NCI-H69 (cell line): ENCODE results near the gene ITPK1.
"Not testable (repeated sequence)": the region's sequence is repeated elsewhere in the genome, so short reads cannot be mapped to it uniquely, and the experiment has no call there.

ENCODE experiments used
- DNase-seq: peaks from one replicate; lab custom pipeline; 2025; lab: John Stamatoyannopoulos, UW

Gene ITPK1

GRCh38 chr14:93115821-93116675, at the start of gene ITPK1:
Gene ITPK1, minus strand, starts transcription at chr14:93115925. Its CDS starts 762 bp downstream, at chr14:93115163.
- DNase-seq: peak; percentile 89

DNA sequence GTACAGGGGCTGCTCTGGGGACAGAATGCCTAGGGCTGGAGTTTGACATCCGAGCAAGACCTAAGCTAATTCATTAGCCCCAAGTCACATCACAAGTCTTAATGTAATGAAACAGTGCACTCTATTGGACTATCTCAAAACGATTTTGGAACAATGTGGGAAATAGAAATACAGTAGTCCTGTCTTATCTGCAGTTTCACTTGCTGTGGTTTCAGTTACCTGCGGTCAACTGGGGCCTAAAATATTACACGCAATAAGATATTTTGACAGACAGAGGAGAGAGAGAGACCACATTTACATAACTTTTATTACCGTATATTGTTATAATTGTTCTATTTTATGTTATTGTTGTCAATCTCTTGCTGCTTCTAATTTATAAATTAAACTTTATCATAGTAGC, 47.8 kb upstream of the ITPK1 start:
- peak; percentile 14 for DNase-seq

GRCh38 chr14:93161411-93161940, 45.8 kb upstream of the ITPK1 start:
- no peak for DNase-seq

DNA sequence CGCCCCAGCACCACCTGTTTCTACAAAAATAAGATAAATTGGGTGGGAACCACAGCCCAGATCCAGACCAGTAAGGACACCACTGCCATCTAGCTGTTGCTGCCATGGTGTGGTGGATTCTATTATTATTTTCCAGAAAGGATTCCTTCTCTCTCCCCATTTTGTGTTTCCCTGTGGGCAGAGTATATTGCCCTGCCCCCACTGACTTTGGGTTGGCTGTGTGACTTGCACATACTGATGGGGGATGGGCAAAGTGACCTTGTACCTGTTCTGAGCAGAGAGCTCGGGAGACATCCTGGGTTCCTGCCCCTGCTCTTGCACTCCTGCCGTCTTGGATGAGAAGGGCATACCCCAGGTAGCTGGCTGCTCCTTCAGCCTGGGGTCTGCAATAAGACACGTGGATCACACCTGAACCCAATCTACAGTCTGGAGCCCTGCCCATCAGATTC, 44.7 kb upstream of the ITPK1 start:
- peak; percentile 80 for DNase-seq

DNA sequence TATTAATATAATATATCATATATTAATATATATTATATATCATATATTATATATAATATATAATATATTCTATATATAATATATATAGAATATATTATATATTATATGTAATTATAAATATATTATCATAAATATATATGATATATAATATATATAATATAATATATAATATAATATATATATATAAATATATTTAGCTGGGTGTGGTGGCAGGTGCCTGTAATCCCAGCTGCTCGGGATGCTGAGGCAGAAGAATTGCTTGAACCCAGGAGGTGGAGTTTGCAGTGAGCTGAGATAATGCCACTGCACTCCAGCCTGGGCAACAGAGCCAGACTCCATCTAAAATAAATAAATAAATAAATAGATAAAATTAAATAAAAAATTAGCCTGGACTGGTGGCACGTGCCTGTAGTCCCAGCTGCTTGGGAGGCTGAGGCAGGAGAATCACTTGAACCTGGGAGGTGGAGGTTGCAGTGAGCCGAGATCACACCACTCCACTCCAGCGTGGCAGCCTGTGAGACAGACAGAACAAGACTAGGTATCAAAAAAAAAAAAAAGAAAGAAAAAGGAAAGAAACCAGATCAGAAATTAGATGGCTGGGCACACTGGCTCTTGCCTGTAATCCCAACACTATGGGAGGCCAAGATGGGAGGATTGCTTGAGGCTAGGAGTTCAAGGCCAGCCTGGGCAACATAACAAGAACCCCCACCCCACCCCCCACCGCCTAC, 44.1 kb upstream of the ITPK1 start:
- not testable (repeated sequence) for DNase-seq

GRCh38 chr14:93158349-93158748, 42.6 kb upstream of the ITPK1 start:
- DNase-seq: peak; percentile 15

DNA sequence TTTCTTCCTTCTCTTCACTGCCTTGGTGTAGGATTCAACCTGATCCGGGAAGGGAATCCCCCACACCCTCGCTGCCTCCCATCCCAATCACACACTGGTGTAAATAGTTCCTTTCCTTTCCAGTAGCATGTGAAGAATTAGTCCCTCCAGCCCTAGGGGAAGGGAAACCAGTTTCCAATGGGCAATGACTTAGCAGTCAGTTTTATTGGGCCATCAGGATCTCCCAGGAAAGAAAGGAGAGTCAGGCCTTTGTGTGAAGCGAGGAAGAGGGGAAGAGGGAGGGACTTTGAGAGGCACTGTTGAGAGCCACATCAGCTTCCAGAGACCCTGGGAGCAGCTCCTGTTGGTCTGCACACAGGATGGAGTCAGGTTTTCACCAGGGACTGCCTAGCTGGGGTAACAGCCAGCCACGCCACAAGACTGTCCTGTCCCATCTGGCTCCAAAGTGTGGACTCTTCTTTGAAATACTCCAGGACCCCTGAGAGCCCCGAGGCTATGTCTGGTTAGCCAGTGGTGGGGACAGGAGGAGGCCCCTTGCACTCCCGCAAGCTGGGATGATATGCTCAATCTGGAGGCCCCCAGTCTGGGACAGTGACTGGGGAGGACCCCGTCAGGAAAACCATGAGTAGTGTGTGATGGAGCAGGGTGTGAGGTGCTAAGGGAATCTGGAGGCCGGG, 41.1 kb upstream of the ITPK1 start:
- DNase-seq: no peak

DNA sequence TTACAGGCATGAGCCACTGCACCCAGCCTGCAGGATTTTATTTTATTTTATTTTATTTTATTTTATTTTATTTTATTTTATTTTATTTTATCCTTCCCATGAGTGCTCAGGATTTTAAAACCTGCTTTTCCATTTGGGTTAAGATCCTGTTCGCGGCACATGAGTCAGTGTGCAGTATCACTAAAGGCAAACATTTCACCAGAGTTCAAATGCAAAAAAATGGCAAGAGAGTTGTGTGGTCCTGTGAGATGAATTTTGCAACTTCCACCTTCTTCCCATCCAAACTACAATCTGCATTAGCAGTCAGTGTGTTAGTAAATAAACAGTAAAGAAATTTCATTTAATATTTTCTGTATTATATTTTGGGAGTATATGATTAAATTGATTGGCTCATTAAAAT, 39.9 kb upstream of the ITPK1 start:
- no peak for DNase-seq

GRCh38 chr14:93153121-93153520, 37.4 kb upstream of the ITPK1 start:
- no peak for DNase-seq

- peak; percentile 72 for DNase-seq
These were observed 34.8 kb upstream of the ITPK1 start for GRCh38 chr14:93150227-93151208.

DNA sequence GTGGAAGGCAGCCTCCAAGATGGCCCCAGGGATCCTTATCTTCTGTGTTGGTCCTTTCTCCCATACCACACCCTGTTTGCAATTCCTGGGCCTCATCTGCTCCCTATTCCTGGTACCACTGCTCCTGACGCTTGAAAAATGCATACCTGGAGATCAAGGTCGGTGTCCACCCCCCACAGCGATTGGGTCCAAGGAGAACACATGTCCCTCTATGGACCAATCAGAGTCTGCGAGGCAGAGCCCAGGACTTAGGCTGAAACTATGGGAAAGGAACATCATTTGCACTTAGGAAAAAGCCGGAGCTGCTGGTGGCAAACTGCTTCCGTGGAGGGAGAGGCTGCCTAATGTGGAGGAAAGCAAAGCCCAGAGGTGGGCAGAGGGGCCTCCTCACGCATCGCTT, 33.3 kb upstream of the ITPK1 start:
- DNase-seq: no peak

DNA sequence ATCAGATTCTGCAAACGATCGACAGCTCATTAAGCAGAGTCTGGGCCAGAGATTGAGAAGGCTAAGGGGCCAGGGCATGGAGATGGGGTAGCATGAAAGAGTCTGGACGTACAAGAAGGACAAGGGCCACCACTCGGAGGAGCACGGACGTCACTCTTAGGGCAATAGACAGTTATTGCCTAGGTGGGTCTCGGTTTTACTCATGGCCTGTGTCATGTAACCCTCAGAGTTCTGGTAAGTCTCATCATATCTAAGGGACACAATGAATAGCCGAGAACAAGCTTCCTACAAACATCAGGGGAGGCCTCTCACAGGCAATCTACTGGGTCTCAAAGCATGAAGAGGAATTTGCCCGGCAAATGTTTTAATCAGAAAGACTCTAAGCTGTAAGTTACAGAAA, 30.4 kb upstream of the ITPK1 start:
- DNase-seq: no peak

GRCh38 chr14:93142854-93143652, 27.3 kb upstream of the ITPK1 start:
- no peak for DNase-seq

- DNase-seq: peak; percentile 89
These were observed 22.1 kb upstream of the ITPK1 start for GRCh38 chr14:93137864-93138263.

DNA sequence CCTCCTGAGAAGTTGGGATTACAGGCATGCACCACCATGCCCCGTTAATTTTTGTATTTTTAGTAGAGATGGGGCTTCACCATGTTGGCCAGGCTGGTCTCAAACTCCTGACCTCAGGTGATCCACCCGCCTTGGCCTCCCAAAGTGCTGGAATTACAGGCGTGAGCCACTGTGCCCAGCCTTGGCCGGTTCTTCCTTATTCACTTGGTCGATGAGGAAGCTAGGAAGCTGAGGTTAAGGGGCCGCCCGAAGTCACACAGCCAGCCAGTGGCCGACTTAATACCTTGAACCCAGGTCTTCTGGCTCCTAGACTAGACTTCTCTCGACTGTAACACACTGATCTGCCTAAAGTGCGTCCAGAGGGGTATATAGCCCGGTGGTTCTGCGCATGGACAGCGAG, 20.8 kb upstream of the ITPK1 start:
- DNase-seq: not testable (repeated sequence)

DNA sequence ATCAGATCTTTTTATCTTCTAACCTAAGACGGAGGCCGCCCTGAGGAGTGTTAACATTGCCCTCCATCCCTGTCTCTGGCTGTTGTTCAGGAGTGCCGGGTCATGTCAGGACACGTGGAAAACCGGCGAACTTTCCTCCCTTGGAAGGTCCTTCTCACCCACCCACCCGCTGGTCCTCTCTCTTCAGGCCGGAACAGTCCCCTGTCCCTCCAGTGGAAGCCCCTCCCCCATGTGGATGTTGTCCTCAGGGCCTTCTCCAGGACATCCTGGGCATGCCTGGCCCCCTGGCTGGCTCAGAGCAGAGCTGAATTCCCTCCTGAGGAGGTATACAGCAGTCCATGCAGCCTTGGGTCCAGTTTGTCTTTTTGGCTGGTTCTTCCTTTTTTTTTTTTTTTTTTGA, 20.3 kb upstream of the ITPK1 start:
- no peak for DNase-seq

- peak; percentile 30 for DNase-seq
These were observed 19.7 kb upstream of the ITPK1 start for GRCh38 chr14:93135399-93135798.

GRCh38 chr14:93133464-93133863, 17.7 kb upstream of the ITPK1 start:
- no peak for DNase-seq

GRCh38 chr14:93132472-93133065, 16.8 kb upstream of the ITPK1 start:
- peak; percentile 44 for DNase-seq
